H9 (cell line): ENCODE results near the gene SLC13A4. TPM values are rescaled to one million over a fixed set of nuclear protein-coding genes. Genes with fewer than 3 reads are reported as not detected.

Experiments used
- DNase-seq: peaks from one replicate; pipeline ENCODE4 v3.0.0-alpha.2; 2017
- H2AFZ ChIP-seq: one replicate; pipeline ENCODE4 v1.6.1; 2013; ENCODE audit warnings: mild to moderate bottlenecking, low read length, control low read depth, moderate library complexity
- H2AK5ac ChIP-seq: 2 replicates; pipeline ENCODE4 v1.6.1; 2013; ENCODE audit warnings: low read length, control low read depth, mixed read lengths; ENCODE audit not compliant: insufficient read length
- H2BK120ac ChIP-seq: one replicate; pipeline ENCODE4 v1.6.1; 2013; ENCODE audit warnings: low read depth, mild to moderate bottlenecking, low read length, control low read depth, inconsistent platforms; ENCODE audit not compliant: poor library complexity, severe bottlenecking
- H2BK12ac ChIP-seq: 2 replicates; pipeline ENCODE4 v1.6.1; 2013; ENCODE audit warnings: low read length, control low read depth, mixed read lengths, low read depth; ENCODE audit not compliant: insufficient read length
- H2BK15ac ChIP-seq: 2 replicates; pipeline ENCODE4 v1.6.1; 2013; ENCODE audit warnings: low read depth, low read length, control low read depth
- H2BK20ac ChIP-seq: one replicate; pipeline ENCODE4 v1.6.1; 2013; ENCODE audit warnings: low read depth, mild to moderate bottlenecking, low read length, control low read depth, inconsistent platforms; ENCODE audit not compliant: poor library complexity, severe bottlenecking
- H2BK5ac ChIP-seq: 2 replicates; pipeline ENCODE4 v1.6.1; 2013; ENCODE audit warnings: low read length, control low read depth, mixed read lengths; ENCODE audit not compliant: insufficient read length
- H3K14ac ChIP-seq: 2 replicates; pipeline ENCODE4 v1.6.1; 2013; ENCODE audit warnings: low read length, control low read depth; ENCODE audit not compliant: insufficient read depth
- H3K18ac ChIP-seq: 2 replicates; pipeline ENCODE4 v1.6.1; 2013; ENCODE audit warnings: low read depth, mild to moderate bottlenecking, mixed read lengths, low read length, control low read depth; ENCODE audit not compliant: insufficient read length
- H3K23ac ChIP-seq: 2 replicates; pipeline ENCODE4 v1.6.1; 2013; ENCODE audit warnings: low read length, control low read depth, mixed read lengths, low read depth; ENCODE audit not compliant: insufficient read length
- H3K23me2 ChIP-seq: 2 replicates; pipeline ENCODE4 v1.6.1; 2013; ENCODE audit warnings: low read depth, mild to moderate bottlenecking, mixed read lengths, low read length, control low read depth; ENCODE audit not compliant: insufficient read length, poor library complexity, severe bottlenecking
- H3K27ac ChIP-seq: 2 replicates; pipeline ENCODE4 v1.5.1; 2013; ENCODE audit warnings: low read length, control low read depth, mixed read lengths, low read depth; ENCODE audit not compliant: insufficient read length
- H3K27me3 ChIP-seq: 2 replicates; pipeline ENCODE4 v1.6.1; 2013; ENCODE audit warnings: low read length, control low read depth, inconsistent platforms; ENCODE audit not compliant: insufficient read depth
- H3K4ac ChIP-seq: 2 replicates; pipeline ENCODE4 v1.6.1; 2013; ENCODE audit warnings: low read depth, mild to moderate bottlenecking, control low read depth, inconsistent platforms, low read length, moderate library complexity
- H3K4me1 ChIP-seq: 2 replicates; pipeline ENCODE4 v1.6.1; 2013; ENCODE audit warnings: low read length, control low read depth, inconsistent platforms; ENCODE audit not compliant: insufficient read depth
- H3K4me2 ChIP-seq: 2 replicates; pipeline ENCODE4 v1.6.1; 2013; ENCODE audit warnings: low read length, control low read depth, mixed read lengths; ENCODE audit not compliant: insufficient read length, insufficient read depth
- H3K56ac ChIP-seq: 2 replicates; pipeline ENCODE4 v1.6.1; 2013; ENCODE audit warnings: low read depth, mild to moderate bottlenecking, mixed read lengths, low read length, control low read depth; ENCODE audit not compliant: insufficient read length
- H3K79me1 ChIP-seq: 2 replicates; pipeline ENCODE4 v1.6.1; 2013; ENCODE audit warnings: low read depth, mild to moderate bottlenecking, moderate library complexity, low read length, control low read depth, inconsistent platforms; ENCODE audit not compliant: insufficient read depth, poor library complexity, severe bottlenecking
- H3K79me2 ChIP-seq: 2 replicates; pipeline ENCODE4 v1.6.1; 2013; ENCODE audit warnings: low read length, control low read depth, inconsistent platforms; ENCODE audit not compliant: insufficient read depth
- H3K9ac ChIP-seq: 2 replicates; pipeline ENCODE4 v1.6.1; 2013; ENCODE audit warnings: low read length, control low read depth, mixed read lengths; ENCODE audit not compliant: insufficient read length; ENCODE audit errors: extremely low read depth
- H3K9me3 ChIP-seq: one replicate; pipeline ENCODE4 v1.6.1; 2013; ENCODE audit warnings: low read depth, low read length, inconsistent platforms; ENCODE audit not compliant: control insufficient read depth
- H3T11ph ChIP-seq: one replicate; pipeline ENCODE4 v1.6.1; 2013; ENCODE audit warnings: mild to moderate bottlenecking, low read length, control low read depth, inconsistent platforms
- H4K20me1 ChIP-seq: one replicate; pipeline ENCODE4 v1.6.1; 2013; ENCODE audit not compliant: control insufficient read depth, insufficient read length, insufficient read depth
- H4K5ac ChIP-seq: 2 replicates; pipeline ENCODE4 v1.6.1; 2013; ENCODE audit warnings: low read depth, mild to moderate bottlenecking, mixed read lengths, low read length, control low read depth; ENCODE audit not compliant: insufficient read length
- H4K8ac ChIP-seq: replicated peaks from 2 replicates; pipeline ENCODE4 v1.6.1; 2013; ENCODE audit warnings: low read length, control low read depth, mixed read lengths, low read depth; ENCODE audit not compliant: insufficient read length
- H4K91ac ChIP-seq: 2 replicates; pipeline ENCODE4 v1.6.1; 2013; ENCODE audit warnings: low read depth, mild to moderate bottlenecking, moderate library complexity, mixed read lengths, low read length, control low read depth; ENCODE audit not compliant: insufficient read length
- H3K27ac Mint-ChIP-seq, 3 experiments: 2 replicates in 2 of 3; 3 replicates in 1 of 3; pipeline ENCODE4 v1.8.0; 2020 to 2021; ENCODE audit warnings: mixed read lengths in 3 of 3, mild to moderate bottlenecking in 1 of 3, moderate library complexity in 1 of 3
- H3K27me3 Mint-ChIP-seq: 2 replicates; pipeline ENCODE4 v1.8.0; 2021; ENCODE audit warnings: low read depth, mild to moderate bottlenecking, moderate library complexity, mixed read lengths
- H3K36me3 Mint-ChIP-seq, 3 experiments: 2 replicates in 2 of 3; 3 replicates in 1 of 3; pipeline ENCODE4 v1.8.0; 2020 to 2021; ENCODE audit warnings: low read depth in 3 of 3, mixed read lengths in 3 of 3; ENCODE audit not compliant: insufficient read depth in 1 of 3
- H3K4me1 Mint-ChIP-seq, 2 experiments: 2 replicates each; pipeline ENCODE4 v1.8.0; 2020; ENCODE audit warnings: mixed read lengths in 2 of 2
- H3K4me3 Mint-ChIP-seq, 2 experiments: 2 replicates in 1 of 2; 3 replicates in 1 of 2; pipeline ENCODE4 v1.8.0; 2020 to 2021; ENCODE audit warnings: mild to moderate bottlenecking in 2 of 2, mixed read lengths in 2 of 2, moderate library complexity in 1 of 2
- H3K9me3 Mint-ChIP-seq, 2 experiments: 2 replicates in 1 of 2; 3 replicates in 1 of 2; pipeline ENCODE4 v1.8.0; 2020; ENCODE audit warnings: mild to moderate bottlenecking in 2 of 2, mixed read lengths in 2 of 2, moderate library complexity in 1 of 2
- WGBS: extraction: QIAGEN DNeasy Blood & Tissue Kit; methylation state at CpG from one replicate; pipeline ENCODE4 v1.1.7; 2013; ENCODE audit warnings: missing lambda C conversion rate, low lambda C conversion rate, mixed read lengths; ENCODE audit not compliant: insufficient read length; ENCODE audit errors: extremely low coverage; 5-methylcytosine and 5-hydroxymethylcytosine counted together
- total RNA-seq: library from RNA; stranded (reverse); gene quantifications from 2 replicates; pipeline ENCODE4 v1.2.1, GENCODE V29; 2021
- TF ChIP-seq, protein P1 (sequence below): fragments of 200-600 bp; sonication (generic); conservative IDR thresholded peaks from 3 replicates; pipeline ENCODE4 v1.8.0; 2021; ENCODE audit warnings: antibody characterized with exemption, mild to moderate bottlenecking

SLC13A4 gene
- total RNA-seq, 1 experiment from 2014 or later = 3.5 TPM

DNA sequence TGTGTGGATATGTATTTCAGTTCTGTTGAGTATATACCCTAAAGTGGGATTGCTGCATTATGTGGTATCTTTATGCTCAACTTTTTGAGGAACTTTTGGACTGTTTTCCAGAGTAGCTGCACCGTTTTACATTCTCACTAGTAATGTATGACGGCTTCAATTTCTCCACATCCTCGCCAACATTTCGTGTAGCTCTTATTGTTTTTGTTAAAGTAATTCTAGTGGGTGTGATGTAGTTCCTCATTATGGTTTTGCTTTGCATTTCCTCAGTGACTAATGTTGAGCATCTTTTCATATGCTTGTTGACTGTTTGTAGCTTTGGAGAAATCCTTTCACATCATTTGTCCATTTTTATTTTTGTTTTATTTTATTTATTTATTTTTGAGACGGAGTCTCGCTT lies 61.1 kb downstream of the SLC13A4 start:
- no peak overlapping the region for H3K56ac ChIP-seq
- H4K91ac ChIP-seq = no peak overlapping the region
- no peak overlapping the region for H2BK5ac ChIP-seq
- H4K5ac ChIP-seq = no peak overlapping the region
- no peak overlapping the region for H2BK20ac ChIP-seq
- no peaks in the 10 kb centered on the region for H4K20me1 ChIP-seq
- peaks cover 7% of the 10 kb centered on the region for H3K79me1 ChIP-seq
- no peak overlapping the region for H3K4me3 Mint-ChIP-seq
- H3K27me3 ChIP-seq = no peaks in the 10 kb centered on the region
- no peak overlapping the region for H3K4me2 ChIP-seq
- WGBS = no CpG with 5 or more reads among the region's 6 CpGs
- H2BK120ac ChIP-seq = no peak overlapping the region
- no peaks in the 10 kb centered on the region for H3K4me1 ChIP-seq
- H3K23ac ChIP-seq = no peak overlapping the region
- no peak overlapping the region for H3K27ac ChIP-seq
- peaks cover 11 to 16% of the 10 kb centered on the region in 2 experiments for H3K4me1 Mint-ChIP-seq
- TF ChIP-seq, protein P1, sequence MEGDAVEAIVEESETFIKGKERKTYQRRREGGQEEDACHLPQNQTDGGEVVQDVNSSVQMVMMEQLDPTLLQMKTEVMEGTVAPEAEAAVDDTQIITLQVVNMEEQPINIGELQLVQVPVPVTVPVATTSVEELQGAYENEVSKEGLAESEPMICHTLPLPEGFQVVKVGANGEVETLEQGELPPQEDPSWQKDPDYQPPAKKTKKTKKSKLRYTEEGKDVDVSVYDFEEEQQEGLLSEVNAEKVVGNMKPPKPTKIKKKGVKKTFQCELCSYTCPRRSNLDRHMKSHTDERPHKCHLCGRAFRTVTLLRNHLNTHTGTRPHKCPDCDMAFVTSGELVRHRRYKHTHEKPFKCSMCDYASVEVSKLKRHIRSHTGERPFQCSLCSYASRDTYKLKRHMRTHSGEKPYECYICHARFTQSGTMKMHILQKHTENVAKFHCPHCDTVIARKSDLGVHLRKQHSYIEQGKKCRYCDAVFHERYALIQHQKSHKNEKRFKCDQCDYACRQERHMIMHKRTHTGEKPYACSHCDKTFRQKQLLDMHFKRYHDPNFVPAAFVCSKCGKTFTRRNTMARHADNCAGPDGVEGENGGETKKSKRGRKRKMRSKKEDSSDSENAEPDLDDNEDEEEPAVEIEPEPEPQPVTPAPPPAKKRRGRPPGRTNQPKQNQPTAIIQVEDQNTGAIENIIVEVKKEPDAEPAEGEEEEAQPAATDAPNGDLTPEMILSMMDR = no peak
- H3K36me3 Mint-ChIP-seq = peaks cover 16 to 23% (median 18%) of the 10 kb centered on the region in 3 experiments
- H3K79me2 ChIP-seq = peaks cover 7% of the 10 kb centered on the region; the same call in 1 of the 2 replicates
- H3K9ac ChIP-seq = no peak overlapping the region
- H3K27me3 Mint-ChIP-seq = no peaks in the 10 kb centered on the region
- no peak overlapping the region for H3K4ac ChIP-seq
- no peak overlapping the region for H3T11ph ChIP-seq
- H3K9me3 Mint-ChIP-seq = peaks cover 0 to 7% of the 10 kb centered on the region in 2 experiments; a peak in 2 of 5 replicates
- H3K9me3 ChIP-seq = no peaks in the 10 kb centered on the region
- no peak overlapping the region for H2BK15ac ChIP-seq
- 0 out of 7 replicates have a peak overlapping the region, but pooled peaks of 1 of the 3 experiments have one; percentile 28 for H3K27ac Mint-ChIP-seq
- H2AK5ac ChIP-seq = no peak overlapping the region
- H2AFZ ChIP-seq = no peak overlapping the region
- H2BK12ac ChIP-seq = no peak overlapping the region
- no peak overlapping the region for H3K18ac ChIP-seq
- no peak overlapping the region for H4K8ac ChIP-seq
- no peak for DNase-seq
- no peak overlapping the region for H3K14ac ChIP-seq
- H3K23me2 ChIP-seq = peaks cover 3% of the 10 kb centered on the region
